ENCODE results near the gene BCDIN3D. TPM values are rescaled to one million over a fixed set of nuclear protein-coding genes. Genes with fewer than 3 reads are reported as not detected.

The BCDIN3D gene
- total and polyA plus RNA-seq, 2 experiments from 2014 or later: 3.5 to 5.6 TPM

GRCh38 chr12:49823951-49824350, 19.0 kb downstream of the BCDIN3D start:
- peaks cover 53% of the 10 kb centered on the region for H4K20me1 ChIP-seq (ENCODE audit: insufficient read depth, poor library complexity, severe bottlenecking)

GRCh38 chr12:49823350-49823749, 19.6 kb downstream of the BCDIN3D start:
- peaks cover 53% of the 10 kb centered on the region for H4K20me1 ChIP-seq (ENCODE audit: insufficient read depth, poor library complexity, severe bottlenecking)
- no peak overlapping the region for H3K27ac ChIP-seq
- no peak overlapping the region for H2AFZ ChIP-seq
- H3K9me3 ChIP-seq (ENCODE audit: low read depth): no peaks in the 10 kb centered on the region
- 100% methylated on average over 1 of the region's 1 CpG for WGBS (ENCODE audit: low lambda C conversion rate, missing lambda C conversion rate)
- H3K36me3 ChIP-seq (replicated peaks; ENCODE audit: insufficient read depth, low read depth): no peaks in the 10 kb centered on the region
- TF ChIP-seq CTCF (IDR thresholded peaks at IDR 0.05; ENCODE audit: poor library complexity) (no peak), EZH2 (IDR thresholded peaks at IDR 0.05; ENCODE audit: borderline replicate concordance) (no peak), EZH2phosphoT487 (IDR thresholded peaks at IDR 0.05; ENCODE audit: low read depth, severe bottlenecking, unreplicated experiment) (no peak)
- no peaks in the 10 kb centered on the region for H3K9me2 ChIP-seq (replicated peaks; ENCODE audit: insufficient read depth)
- H3K27me3 ChIP-seq: no peaks in the 10 kb centered on the region
- peaks cover 77% of the 10 kb centered on the region for H3K79me2 ChIP-seq
- H3K4me2 ChIP-seq: no peak overlapping the region
- no peak for DNase-seq (ENCODE audit: low spot score)
- no peak overlapping the region for H3K4me3 ChIP-seq
- peaks cover 17% of the 10 kb centered on the region for H3K4me1 ChIP-seq (ENCODE audit: insufficient read depth)

More at GRCh38 chr12:49823951-49824350, 19.0 kb downstream of the BCDIN3D start:
- H3K9me3 ChIP-seq (ENCODE audit: low read depth): no peaks in the 10 kb centered on the region
- no peak overlapping the region for H3K4me3 ChIP-seq
- H3K4me2 ChIP-seq: no peak overlapping the region
- TF ChIP-seq CTCF (IDR thresholded peaks at IDR 0.05; ENCODE audit: poor library complexity) (no peak), EZH2phosphoT487 (IDR thresholded peaks at IDR 0.05; ENCODE audit: low read depth, severe bottlenecking, unreplicated experiment) (no peak), EZH2 (IDR thresholded peaks at IDR 0.05; ENCODE audit: borderline replicate concordance) (no peak)
- peaks cover 77% of the 10 kb centered on the region for H3K79me2 ChIP-seq
- no peaks in the 10 kb centered on the region for H3K9me2 ChIP-seq (replicated peaks; ENCODE audit: insufficient read depth)
- no peaks in the 10 kb centered on the region for H3K27me3 ChIP-seq
- 100% methylated on average over 6 of the region's 6 CpGs for WGBS (ENCODE audit: low lambda C conversion rate, missing lambda C conversion rate)
- H3K36me3 ChIP-seq (replicated peaks; ENCODE audit: insufficient read depth, low read depth): no peaks in the 10 kb centered on the region
- peaks cover 17% of the 10 kb centered on the region for H3K4me1 ChIP-seq (ENCODE audit: insufficient read depth)
- H2AFZ ChIP-seq: no peak overlapping the region
- no peak for DNase-seq (ENCODE audit: low spot score)
- no peak overlapping the region for H3K27ac ChIP-seq

GRCh38 chr12:49821373-49822287, 21.3 kb downstream of the BCDIN3D start:
- Histone ChIP-seq H3K4me1 (ENCODE audit: insufficient read depth) (peaks cover 10% of the 10 kb centered on the region), H4K20me1 (ENCODE audit: insufficient read depth, poor library complexity, severe bottlenecking) (peaks cover 50% of the 10 kb centered on the region), H3K27ac (no peak overlapping the region), H3K36me3 (replicated peaks; ENCODE audit: insufficient read depth, low read depth) (no peaks in the 10 kb centered on the region), H3K4me2 (no peak overlapping the region), H3K79me2 (peaks cover 62% of the 10 kb centered on the region), H2AFZ (no peak overlapping the region), H3K9me3 (ENCODE audit: low read depth) (no peaks in the 10 kb centered on the region), H3K27me3 (no peaks in the 10 kb centered on the region), H3K9me2 (replicated peaks; ENCODE audit: insufficient read depth) (no peaks in the 10 kb centered on the region), H3K4me3 (no peak overlapping the region)
- no peak for TF ChIP-seq EZH2 (IDR thresholded peaks at IDR 0.05; ENCODE audit: borderline replicate concordance)
- no peak for TF ChIP-seq EZH2phosphoT487 (IDR thresholded peaks at IDR 0.05; ENCODE audit: low read depth, severe bottlenecking, unreplicated experiment)
- TF ChIP-seq CTCF (IDR thresholded peaks at IDR 0.05; ENCODE audit: poor library complexity): no peak
- 90% methylated on average over 10 of the region's 10 CpGs for WGBS (ENCODE audit: low lambda C conversion rate, missing lambda C conversion rate)
- no peak for DNase-seq (ENCODE audit: low spot score)

All from hepatocyte (in vitro differentiated cells).